Progenitor cell of endocrine pancreas (in vitro differentiated cells): ENCODE results near the gene IL17C. TPM values are rescaled to one million over a fixed set of nuclear protein-coding genes. Genes with fewer than 3 reads are reported as not detected.
"Not testable (repeated sequence)": the region's sequence is repeated elsewhere in the genome, so short reads cannot be mapped to it uniquely, and the experiment has no call there.

Source experiments
- DNase-seq: peaks from one replicate; pipeline ENCODE4 v3.0.0; 2021; ENCODE audit warnings: low spot score; ENCODE audit not compliant: unreplicated experiment
- H3K27ac Mint-ChIP-seq: 2 replicates; pipeline ENCODE4 v1.8.0; 2021; ENCODE audit warnings: mild to moderate bottlenecking, moderate library complexity, mixed read lengths
- H3K27me3 Mint-ChIP-seq: 2 replicates; pipeline ENCODE4 v1.8.0; 2021; ENCODE audit warnings: mixed read lengths
- H3K36me3 Mint-ChIP-seq: 2 replicates; pipeline ENCODE4 v1.8.0; 2022; ENCODE audit warnings: mixed read lengths; ENCODE audit not compliant: insufficient read depth
- H3K4me1 Mint-ChIP-seq: 2 replicates; pipeline ENCODE4 v1.8.0; 2021; ENCODE audit warnings: low read depth, mixed read lengths
- H3K4me3 Mint-ChIP-seq: 2 replicates; pipeline ENCODE4 v1.8.0; 2021; ENCODE audit warnings: low read depth, mild to moderate bottlenecking, moderate library complexity, mixed read lengths
- H3K9me3 Mint-ChIP-seq: 2 replicates; pipeline ENCODE4 v1.8.0; 2021; ENCODE audit warnings: low read depth, mixed read lengths
- total RNA-seq: library from RNA; stranded (reverse); gene quantifications from 2 replicates; pipeline ENCODE4 v1.2.1, GENCODE V29; 2021
- TF ChIP-seq, protein P1 (sequence below): fragments of 200-600 bp; sonication (generic); IDR thresholded peaks from one replicate; pipeline ENCODE4 v1.5.0; 2021; ENCODE audit warnings: antibody characterized with exemption, mild to moderate bottlenecking; ENCODE audit not compliant: unreplicated experiment

The IL17C gene
- total RNA-seq, 1 donor from 2014 or later, result 0.29 TPM

- no peak for DNase-seq
- H3K27ac Mint-ChIP-seq, result no peak overlapping the region
- peaks cover 6% of the 10 kb centered on the region for H3K4me1 Mint-ChIP-seq
- no peak overlapping the region for H3K4me3 Mint-ChIP-seq
- TF ChIP-seq, protein P1, sequence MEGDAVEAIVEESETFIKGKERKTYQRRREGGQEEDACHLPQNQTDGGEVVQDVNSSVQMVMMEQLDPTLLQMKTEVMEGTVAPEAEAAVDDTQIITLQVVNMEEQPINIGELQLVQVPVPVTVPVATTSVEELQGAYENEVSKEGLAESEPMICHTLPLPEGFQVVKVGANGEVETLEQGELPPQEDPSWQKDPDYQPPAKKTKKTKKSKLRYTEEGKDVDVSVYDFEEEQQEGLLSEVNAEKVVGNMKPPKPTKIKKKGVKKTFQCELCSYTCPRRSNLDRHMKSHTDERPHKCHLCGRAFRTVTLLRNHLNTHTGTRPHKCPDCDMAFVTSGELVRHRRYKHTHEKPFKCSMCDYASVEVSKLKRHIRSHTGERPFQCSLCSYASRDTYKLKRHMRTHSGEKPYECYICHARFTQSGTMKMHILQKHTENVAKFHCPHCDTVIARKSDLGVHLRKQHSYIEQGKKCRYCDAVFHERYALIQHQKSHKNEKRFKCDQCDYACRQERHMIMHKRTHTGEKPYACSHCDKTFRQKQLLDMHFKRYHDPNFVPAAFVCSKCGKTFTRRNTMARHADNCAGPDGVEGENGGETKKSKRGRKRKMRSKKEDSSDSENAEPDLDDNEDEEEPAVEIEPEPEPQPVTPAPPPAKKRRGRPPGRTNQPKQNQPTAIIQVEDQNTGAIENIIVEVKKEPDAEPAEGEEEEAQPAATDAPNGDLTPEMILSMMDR, result no peak
- peaks cover 14% of the 10 kb centered on the region for H3K36me3 Mint-ChIP-seq
- H3K27me3 Mint-ChIP-seq, result no peaks in the 10 kb centered on the region
- H3K9me3 Mint-ChIP-seq, result no peaks in the 10 kb centered on the region
Observed at GRCh38 chr16:88602091-88602490, 36.3 kb upstream of the IL17C start.

DNA sequence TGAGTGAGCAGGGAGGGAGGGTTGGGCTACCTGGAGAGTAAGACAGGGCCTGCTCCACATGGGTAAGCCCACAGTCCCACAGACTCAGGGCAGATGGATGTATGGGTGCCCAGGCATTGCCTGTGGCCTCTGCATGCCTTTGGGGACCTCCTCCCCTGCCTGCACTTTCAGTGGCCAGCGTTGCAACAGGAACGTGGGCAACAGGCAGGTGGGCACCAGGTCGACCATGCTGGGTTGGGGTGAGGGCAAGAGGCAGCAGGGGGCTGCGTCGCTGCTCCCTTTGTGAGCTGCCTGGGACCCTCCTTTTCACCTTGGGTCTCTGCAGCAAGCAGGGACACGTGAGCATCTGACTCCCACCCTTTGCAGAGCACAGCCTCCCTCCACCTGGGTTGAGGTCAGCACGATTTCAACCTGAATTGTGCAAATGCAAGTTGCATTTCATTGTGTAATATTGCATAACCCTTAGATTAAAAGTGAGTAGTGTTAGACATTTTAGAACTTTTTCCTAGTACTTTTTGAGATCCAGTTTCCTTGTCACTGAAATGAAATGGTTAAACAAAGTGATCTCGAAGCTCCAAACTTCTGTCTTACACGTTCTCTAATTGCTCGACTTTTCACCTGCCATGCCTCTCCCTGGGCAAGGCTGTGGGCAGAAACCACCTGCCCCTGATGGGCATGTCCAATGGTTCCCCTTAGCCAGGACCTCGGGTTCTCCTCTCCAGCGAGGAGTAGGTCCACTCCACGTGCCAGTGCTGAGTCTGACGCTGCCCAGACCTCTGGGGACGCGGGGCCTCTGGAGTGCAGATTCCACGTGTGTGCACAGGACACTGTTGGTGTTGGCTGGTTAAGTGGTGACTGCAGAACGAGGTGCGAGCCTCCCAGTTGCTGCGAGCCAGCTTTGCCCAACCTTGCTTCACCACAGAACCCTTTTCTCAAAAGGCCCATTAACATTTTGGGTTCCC lies 32.9 kb upstream of the IL17C start:
- TF ChIP-seq, protein P1, result no peak
- no peaks in the 10 kb centered on the region for H3K4me1 Mint-ChIP-seq
- H3K36me3 Mint-ChIP-seq, result peaks cover 22% of the 10 kb centered on the region
- no peak overlapping the region for H3K27ac Mint-ChIP-seq
- H3K27me3 Mint-ChIP-seq, result no peaks in the 10 kb centered on the region
- H3K9me3 Mint-ChIP-seq, result no peaks in the 10 kb centered on the region
- H3K4me3 Mint-ChIP-seq, result no peak overlapping the region
- no peak for DNase-seq

- H3K9me3 Mint-ChIP-seq, result no peaks in the 10 kb centered on the region
- no peak overlapping the region for H3K27ac Mint-ChIP-seq
- TF ChIP-seq, protein P1, result no peak
- H3K4me3 Mint-ChIP-seq, result no peak overlapping the region
- H3K27me3 Mint-ChIP-seq, result peaks cover 5% of the 10 kb centered on the region
- H3K4me1 Mint-ChIP-seq, result no peaks in the 10 kb centered on the region
- H3K36me3 Mint-ChIP-seq, result peaks cover 25% of the 10 kb centered on the region
- no peak for DNase-seq
Observed at GRCh38 chr16:88606148-88606757, 32.1 kb upstream of the IL17C start.

- H3K36me3 Mint-ChIP-seq, result peaks cover 25% of the 10 kb centered on the region
- H3K27me3 Mint-ChIP-seq, result peaks cover 5% of the 10 kb centered on the region
- H3K9me3 Mint-ChIP-seq, result no peaks in the 10 kb centered on the region
- no peak overlapping the region for H3K27ac Mint-ChIP-seq
- TF ChIP-seq, protein P1, result no peak
- H3K4me1 Mint-ChIP-seq, result no peaks in the 10 kb centered on the region
- H3K4me3 Mint-ChIP-seq, result no peak overlapping the region
- no peak for DNase-seq
Observed at GRCh38 chr16:88608076-88608475, 30.3 kb upstream of the IL17C start.

DNA sequence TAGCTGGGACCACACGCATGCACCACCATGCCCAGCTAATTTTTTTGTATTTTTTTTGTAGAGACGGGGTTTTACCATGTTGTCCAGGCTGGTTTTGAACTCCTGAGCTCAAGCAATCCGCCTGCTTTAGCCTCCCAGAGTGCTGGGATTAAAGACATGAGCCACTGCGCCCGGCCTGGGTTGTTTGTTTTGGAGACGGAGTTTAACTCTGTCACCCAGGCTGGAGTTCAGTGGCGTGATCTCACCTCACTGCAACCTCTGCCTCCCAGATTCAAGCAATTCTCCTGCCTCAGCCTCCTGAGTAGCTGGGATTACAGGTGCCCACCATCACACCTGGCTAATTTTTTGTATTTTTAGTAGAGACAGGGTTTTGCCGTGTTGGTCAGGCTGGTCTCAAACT lies 28.9 kb upstream of the IL17C start:
- H3K27me3 Mint-ChIP-seq, DNase-seq, H3K27ac Mint-ChIP-seq, H3K4me1 Mint-ChIP-seq, H3K4me3 Mint-ChIP-seq, H3K9me3 Mint-ChIP-seq: not testable (repeated sequence)
- peaks cover 28% of the 10 kb centered on the region for H3K36me3 Mint-ChIP-seq
